Stimulated activated CD8-positive, alpha-beta memory T cell treated with anti-CD3 and anti-CD28 coated beads, Interleukin-4, amount 100 ng/mL, for 1 hour (primary cell): ENCODE data around the gene SRPK2.
"Not testable (repeated sequence)": the region's sequence is repeated elsewhere in the genome, so short reads cannot be mapped to it uniquely, and the experiment has no call there.

Experiments
- DNase-seq, 2 donors: peaks; one replicate each; pipeline ENCODE4 v3.0.0-alpha.2; 2020; ENCODE audit warnings: low read depth in 2 of 2, low spot score in 1 of 2

SRPK2 gene

GRCh38 chr7:105195891-105196290 lies 192.8 kb downstream of the SRPK2 start:
- DNase-seq = no peak

- not testable (repeated sequence) for DNase-seq
Observed at GRCh38 chr7:105194959-105195358, 193.8 kb downstream of the SRPK2 start.

- no peak for DNase-seq
Observed at GRCh38 chr7:105191331-105191730, 197.4 kb downstream of the SRPK2 start.

GRCh38 chr7:105189859-105190492 lies 198.7 kb downstream of the SRPK2 start:
- no peak for DNase-seq

GRCh38 chr7:105188201-105188600 lies 200.5 kb downstream of the SRPK2 start:
- DNase-seq = no peak

GRCh38 chr7:105187302-105188169 lies 201.2 kb downstream of the SRPK2 start:
- no peak for DNase-seq

- no peak for DNase-seq
Observed at GRCh38 chr7:105185290-105186010, 203.3 kb downstream of the SRPK2 start.

GRCh38 chr7:105180002-105180401 lies 208.7 kb downstream of the SRPK2 start:
- no peak for DNase-seq

- no peak for DNase-seq
Observed at GRCh38 chr7:105178928-105179541, 209.7 kb downstream of the SRPK2 start.

- no peak for DNase-seq
Observed at GRCh38 chr7:105178177-105178576, 210.5 kb downstream of the SRPK2 start.

- no peak for DNase-seq
Observed at GRCh38 chr7:105177026-105177425, 211.7 kb downstream of the SRPK2 start.

GRCh38 chr7:105173586-105173985 lies 215.1 kb downstream of the SRPK2 start:
- no peak for DNase-seq

- no peak for DNase-seq
Observed at GRCh38 chr7:105164751-105165150, 224.0 kb downstream of the SRPK2 start.

- DNase-seq = no peak
Observed at GRCh38 chr7:105163718-105164117, 225.0 kb downstream of the SRPK2 start.

GRCh38 chr7:105161366-105161765 lies 227.4 kb downstream of the SRPK2 start:
- DNase-seq = no peak

- no peak for DNase-seq
Observed at GRCh38 chr7:105157278-105157677, 231.4 kb downstream of the SRPK2 start.

- no peak for DNase-seq
Observed at GRCh38 chr7:105156731-105157130, 232.0 kb downstream of the SRPK2 start.

- no peak for DNase-seq
Observed at GRCh38 chr7:105154084-105154483, 234.6 kb downstream of the SRPK2 start.

- no peak for DNase-seq
Observed at GRCh38 chr7:105153531-105153930, 235.2 kb downstream of the SRPK2 start.

- no peak for DNase-seq
Observed at GRCh38 chr7:105151152-105151551, 237.6 kb downstream of the SRPK2 start.

GRCh38 chr7:105149827-105150226 lies 238.9 kb downstream of the SRPK2 start:
- no peak for DNase-seq
